Anterior cingulate cortex (tissue), 58 donors: ENCODE results near the gene TJP1.

ENCODE experiments used
- DNase-seq, 58 donors: peaks; one replicate each; lab custom pipeline; 2025; lab: John Stamatoyannopoulos, UW

The TJP1 gene

GRCh38 chr15:29822100-29822683, at the start of gene TJP1:
Gene TJP1 (minus strand): TSS chr15:29822468. CDS start chr15:29822028, 440 bp downstream.
- DNase-seq = peak in 52 of 58 donors; percentile 37 to 86 (median 72)

- DNase-seq = peak in 13 of 58 donors; percentile 18 to 55 (median 37)
Observed at GRCh38 chr15:29871401-29871800, 49.1 kb upstream of the TJP1 start.

- peak in 18 of 58 donors; percentile 13 to 61 (median 38) for DNase-seq
Observed at GRCh38 chr15:29870495-29871151, 48.4 kb upstream of the TJP1 start.

GRCh38 chr15:29867241-29868000, 45.2 kb upstream of the TJP1 start:
- DNase-seq = no peak

- no peak for DNase-seq
Observed at GRCh38 chr15:29866337-29866736, 44.1 kb upstream of the TJP1 start.

GRCh38 chr15:29864501-29864900, 42.2 kb upstream of the TJP1 start:
- DNase-seq = no peak

- peak in 2 of 58 donors; percentile 25 to 61 for DNase-seq
Observed at GRCh38 chr15:29863438-29863837, 41.2 kb upstream of the TJP1 start.

- DNase-seq = no peak
Observed at GRCh38 chr15:29862271-29862670, 40.0 kb upstream of the TJP1 start.

- DNase-seq = no peak
Observed at GRCh38 chr15:29860872-29861271, 38.6 kb upstream of the TJP1 start.

GRCh38 chr15:29859973-29860715, 37.9 kb upstream of the TJP1 start:
- no peak for DNase-seq

- no peak for DNase-seq
Observed at GRCh38 chr15:29859293-29859692, 37.0 kb upstream of the TJP1 start.

- no peak for DNase-seq
Observed at GRCh38 chr15:29857221-29857789, 35.0 kb upstream of the TJP1 start.

- no peak for DNase-seq
Observed at GRCh38 chr15:29854413-29854812, 32.1 kb upstream of the TJP1 start.

GRCh38 chr15:29853211-29853987, 31.1 kb upstream of the TJP1 start:
- no peak for DNase-seq

GRCh38 chr15:29852201-29852600, 29.9 kb upstream of the TJP1 start:
- no peak for DNase-seq

- DNase-seq = no peak
Observed at GRCh38 chr15:29849716-29850115, 27.4 kb upstream of the TJP1 start.

- DNase-seq = no peak
Observed at GRCh38 chr15:29849218-29849617, 26.9 kb upstream of the TJP1 start.

GRCh38 chr15:29844290-29844903, 22.1 kb upstream of the TJP1 start:
- no peak for DNase-seq

GRCh38 chr15:29842290-29842689, 20.0 kb upstream of the TJP1 start:
- no peak for DNase-seq
